GM13976 (cell line): Measurements from ENCODE around the gene SH3PXD2B.

Experiments
- DNase-seq: peaks from one replicate; pipeline ENCODE4 v3.0.0; 2012; ENCODE audit warnings: low spot score
- in situ Hi-C: fragments of 300-500 bp; cut with MboI; formaldehyde crosslinking; loops from one replicate; pipeline ENCODE4 v1.12.0; 2022; ENCODE audit warnings: low sequenced_read_pairs, mixed read lengths, inconsistent platforms; ENCODE audit not compliant: unreplicated experiment
- TF ChIP-seq, protein P1 (sequence below): IDR thresholded peaks from 2 replicates; pipeline ENCODE4 v1.5.1; 2012; ENCODE audit warnings: borderline replicate concordance, mild to moderate bottlenecking; ENCODE audit not compliant: insufficient read depth; ENCODE audit errors: extremely low read depth, missing control alignments, control extremely low read depth

SH3PXD2B gene

DNA sequence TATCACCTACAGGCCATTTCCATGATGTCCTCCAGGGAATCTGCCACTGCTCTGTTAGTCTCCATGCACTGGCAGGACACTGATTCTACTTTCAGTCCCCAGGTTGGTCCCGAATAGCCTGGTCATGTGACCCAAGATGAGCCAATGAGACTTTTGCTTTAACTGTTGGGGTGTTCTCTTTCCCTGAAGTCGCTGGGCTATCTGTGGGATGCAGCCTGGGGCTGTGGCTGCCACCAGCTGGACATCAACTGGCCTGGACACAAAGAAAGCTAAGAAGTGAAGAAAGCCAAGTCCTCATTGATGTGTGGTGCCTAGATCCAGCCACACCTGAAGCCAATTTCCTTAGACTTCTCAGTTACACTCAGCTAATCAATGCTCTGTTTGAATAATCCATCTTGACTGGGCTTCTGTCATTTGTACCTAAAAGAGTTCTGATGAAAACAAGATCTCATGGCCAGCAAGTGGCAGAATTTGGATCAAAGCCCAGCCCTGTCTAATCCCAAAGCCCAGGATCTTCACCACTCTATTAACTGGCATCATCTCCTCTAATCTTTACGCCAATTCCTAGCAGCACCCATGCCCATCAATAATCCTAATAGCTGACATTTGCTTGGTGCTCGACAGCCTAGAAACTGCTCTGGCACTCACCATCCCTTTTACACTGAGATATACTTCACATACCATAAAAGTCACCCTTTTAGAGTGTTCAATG lies 37.0 kb downstream of the SH3PXD2B start:
- DNase-seq, result no peak
- TF ChIP-seq, protein P1, sequence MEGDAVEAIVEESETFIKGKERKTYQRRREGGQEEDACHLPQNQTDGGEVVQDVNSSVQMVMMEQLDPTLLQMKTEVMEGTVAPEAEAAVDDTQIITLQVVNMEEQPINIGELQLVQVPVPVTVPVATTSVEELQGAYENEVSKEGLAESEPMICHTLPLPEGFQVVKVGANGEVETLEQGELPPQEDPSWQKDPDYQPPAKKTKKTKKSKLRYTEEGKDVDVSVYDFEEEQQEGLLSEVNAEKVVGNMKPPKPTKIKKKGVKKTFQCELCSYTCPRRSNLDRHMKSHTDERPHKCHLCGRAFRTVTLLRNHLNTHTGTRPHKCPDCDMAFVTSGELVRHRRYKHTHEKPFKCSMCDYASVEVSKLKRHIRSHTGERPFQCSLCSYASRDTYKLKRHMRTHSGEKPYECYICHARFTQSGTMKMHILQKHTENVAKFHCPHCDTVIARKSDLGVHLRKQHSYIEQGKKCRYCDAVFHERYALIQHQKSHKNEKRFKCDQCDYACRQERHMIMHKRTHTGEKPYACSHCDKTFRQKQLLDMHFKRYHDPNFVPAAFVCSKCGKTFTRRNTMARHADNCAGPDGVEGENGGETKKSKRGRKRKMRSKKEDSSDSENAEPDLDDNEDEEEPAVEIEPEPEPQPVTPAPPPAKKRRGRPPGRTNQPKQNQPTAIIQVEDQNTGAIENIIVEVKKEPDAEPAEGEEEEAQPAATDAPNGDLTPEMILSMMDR, result no peak
- in situ Hi-C loops, result no loop called here

DNA sequence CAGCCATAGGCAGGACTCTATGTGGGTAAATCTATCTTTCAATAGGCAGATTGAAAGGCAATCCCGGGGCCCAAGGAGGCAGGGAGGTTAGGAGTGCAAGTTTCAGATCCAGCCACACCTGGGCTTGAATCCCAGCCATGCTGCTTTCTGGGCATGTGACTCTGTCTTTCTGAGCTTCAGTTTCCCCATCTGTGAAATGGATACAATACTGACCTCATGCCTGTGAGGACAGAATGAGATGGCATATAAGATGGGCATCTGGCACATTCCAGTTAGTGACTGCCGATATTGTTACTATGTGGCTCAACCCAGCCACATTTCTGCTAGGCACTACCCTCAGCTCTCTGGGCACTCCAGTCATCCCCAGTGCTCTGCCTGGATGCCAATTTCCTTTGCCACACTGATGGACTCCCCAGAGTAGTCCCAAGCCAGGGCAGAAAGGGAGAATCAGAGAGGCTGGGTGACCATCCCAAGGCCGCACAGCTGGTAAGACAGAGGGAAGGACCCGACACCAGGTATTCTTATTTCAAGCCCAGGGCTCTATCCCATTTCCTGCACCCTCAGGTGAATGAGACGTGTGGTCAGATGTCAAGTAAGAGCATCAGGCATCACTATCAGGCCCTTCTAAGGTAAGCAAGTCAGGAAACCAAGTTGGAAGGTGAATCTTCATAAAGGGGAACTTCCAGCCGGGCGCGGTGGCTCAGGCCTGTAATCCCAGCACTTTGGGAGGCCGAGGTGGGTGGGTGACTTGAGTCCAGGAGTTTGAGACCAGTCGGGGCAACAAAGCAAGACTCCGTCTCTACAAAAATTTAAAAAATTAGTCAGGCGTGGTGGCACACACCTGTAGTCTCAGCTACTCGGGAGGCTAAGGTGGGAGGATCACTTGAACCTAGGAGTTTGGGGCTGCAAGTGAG lies 38.7 kb downstream of the SH3PXD2B start:
- DNase-seq, result no peak
- TF ChIP-seq, protein P1, result no peak
- in situ Hi-C loops, result no loop called here

DNA sequence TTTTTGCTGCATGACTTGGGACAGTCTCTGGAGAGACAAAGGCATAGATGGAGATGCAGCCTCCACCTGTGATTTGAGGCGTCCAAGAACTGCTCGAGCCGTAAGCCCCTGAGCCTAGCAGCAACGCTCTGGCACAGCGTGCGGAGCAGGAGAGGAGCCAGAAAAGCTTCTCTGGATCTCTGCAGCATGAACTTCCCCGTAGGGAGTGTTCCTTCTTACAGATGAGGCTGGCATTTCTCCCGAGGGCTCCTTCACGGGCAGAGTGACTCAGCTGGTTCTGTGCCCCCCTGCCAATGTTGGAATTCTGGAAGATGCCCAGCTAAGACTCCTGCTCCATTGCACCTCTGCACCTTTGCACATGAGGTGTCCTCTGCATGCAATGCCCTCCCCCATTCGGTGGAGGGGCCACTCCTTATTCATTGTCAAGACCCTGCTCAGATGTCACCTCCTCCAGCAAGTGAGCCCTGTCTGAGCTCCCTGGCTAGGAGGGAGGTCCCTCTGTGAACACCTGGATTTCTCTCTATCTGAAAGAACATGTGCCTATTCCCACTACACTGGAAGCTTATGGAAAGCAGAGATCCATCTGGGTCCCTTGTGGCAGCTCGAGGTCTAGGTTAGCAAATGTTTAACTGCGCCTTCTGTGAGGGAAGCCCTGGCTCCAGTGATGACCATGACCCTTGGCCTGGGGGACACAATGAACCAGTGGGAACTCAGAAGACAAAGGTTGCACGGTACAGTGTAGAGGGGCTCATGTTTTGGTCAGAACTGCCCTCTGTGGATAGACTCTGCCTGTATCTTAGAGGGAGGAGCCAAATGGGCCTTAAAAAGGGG lies 39.6 kb downstream of the SH3PXD2B start:
- in situ Hi-C loops, result no loop called here
- TF ChIP-seq, protein P1, result no peak
- DNase-seq, result no peak

DNA sequence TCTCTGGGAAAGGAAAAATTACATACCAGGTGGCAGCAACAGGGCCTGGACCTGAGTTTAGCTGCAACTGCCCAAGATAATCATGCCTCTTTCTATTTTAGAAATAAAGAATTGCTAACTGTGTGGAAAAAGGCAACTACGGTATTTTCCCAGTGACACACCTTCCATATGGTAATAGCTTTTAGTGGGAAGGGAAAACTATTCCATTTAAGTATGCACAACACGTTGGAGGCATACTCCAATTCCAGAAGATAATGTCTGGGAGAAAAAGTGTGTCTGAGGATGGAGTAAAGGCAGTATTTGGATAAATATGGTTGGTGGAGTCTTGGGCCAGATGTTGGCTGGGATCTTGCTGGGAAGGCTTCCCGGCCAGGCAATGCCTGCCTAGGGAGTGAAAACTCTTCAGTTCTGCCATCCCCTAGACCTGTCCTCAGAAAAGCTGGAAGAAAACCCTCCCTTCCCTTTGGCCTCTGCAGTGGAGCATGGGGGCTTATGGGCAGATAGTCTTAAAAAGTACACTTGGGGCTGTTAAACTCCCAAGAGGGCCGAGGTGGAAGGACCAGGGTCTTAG lies 40.6 kb downstream of the SH3PXD2B start:
- DNase-seq, result no peak
- TF ChIP-seq, protein P1, result no peak
- in situ Hi-C loops, result no loop called here

DNA sequence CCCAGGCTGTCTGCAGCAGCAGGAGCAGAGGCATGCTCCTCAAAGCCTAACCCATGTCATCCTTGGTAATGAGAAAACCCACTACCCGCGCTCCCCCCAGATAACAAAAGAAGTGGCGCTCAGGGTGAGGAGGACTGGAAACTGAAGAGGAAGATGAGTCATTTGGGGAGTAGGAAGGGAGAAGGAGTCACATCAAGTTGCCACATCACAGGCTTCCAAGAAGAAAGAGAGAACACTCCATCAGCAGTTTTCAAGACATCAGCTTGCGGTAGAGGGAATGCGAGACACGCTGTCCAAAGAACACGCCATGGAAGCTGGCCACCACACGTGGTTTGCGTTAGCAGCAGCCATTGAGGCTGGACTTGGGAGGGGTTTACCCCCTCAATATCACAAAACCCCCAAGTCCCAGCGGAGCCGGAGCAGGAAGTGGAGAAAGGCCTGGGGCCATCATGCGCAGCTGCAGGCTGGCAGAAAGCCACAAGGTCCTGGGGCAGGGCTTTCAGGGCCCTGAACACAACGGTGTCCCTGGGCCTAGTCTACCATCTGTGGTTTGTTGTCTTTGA lies 41.5 kb downstream of the SH3PXD2B start:
- in situ Hi-C loops, result no loop called here
- TF ChIP-seq, protein P1, result no peak
- no peak for DNase-seq
